Measurements from ENCODE around the gene TMCO1.

- TF ChIP-seq CTCF (IDR thresholded peaks at IDR 0.05) (no peak), EP300 (IDR thresholded peaks at IDR 0.05) (no peak)
These were observed 26.5 kb downstream of the TMCO1 start for GRCh38 chr1:165742194-165742593.
